ENCODE results near the gene TSPYL2. TPM values are rescaled to one million over a fixed set of nuclear protein-coding genes. Genes with fewer than 3 reads are reported as not detected.

Gene TSPYL2
- total RNA-seq, 1 donor from 2014 or later: 8.7 TPM

GRCh38 chrX:53087388-53087831 lies 5.2 kb downstream of the TSPYL2 start:
- H3K36me3 ChIP-seq (ENCODE audit: control insufficient read depth, insufficient read depth, low read length): no peaks in the 10 kb centered on the region
- no peak overlapping the region for H3K4me3 ChIP-seq (ENCODE audit: low read depth, low read length)
- DNase-seq (ENCODE audit: low read depth): no peak
- no peaks in the 10 kb centered on the region for H3K27me3 ChIP-seq (ENCODE audit: control insufficient read depth, insufficient read depth, low read length)
- TF ChIP-seq, protein P1, sequence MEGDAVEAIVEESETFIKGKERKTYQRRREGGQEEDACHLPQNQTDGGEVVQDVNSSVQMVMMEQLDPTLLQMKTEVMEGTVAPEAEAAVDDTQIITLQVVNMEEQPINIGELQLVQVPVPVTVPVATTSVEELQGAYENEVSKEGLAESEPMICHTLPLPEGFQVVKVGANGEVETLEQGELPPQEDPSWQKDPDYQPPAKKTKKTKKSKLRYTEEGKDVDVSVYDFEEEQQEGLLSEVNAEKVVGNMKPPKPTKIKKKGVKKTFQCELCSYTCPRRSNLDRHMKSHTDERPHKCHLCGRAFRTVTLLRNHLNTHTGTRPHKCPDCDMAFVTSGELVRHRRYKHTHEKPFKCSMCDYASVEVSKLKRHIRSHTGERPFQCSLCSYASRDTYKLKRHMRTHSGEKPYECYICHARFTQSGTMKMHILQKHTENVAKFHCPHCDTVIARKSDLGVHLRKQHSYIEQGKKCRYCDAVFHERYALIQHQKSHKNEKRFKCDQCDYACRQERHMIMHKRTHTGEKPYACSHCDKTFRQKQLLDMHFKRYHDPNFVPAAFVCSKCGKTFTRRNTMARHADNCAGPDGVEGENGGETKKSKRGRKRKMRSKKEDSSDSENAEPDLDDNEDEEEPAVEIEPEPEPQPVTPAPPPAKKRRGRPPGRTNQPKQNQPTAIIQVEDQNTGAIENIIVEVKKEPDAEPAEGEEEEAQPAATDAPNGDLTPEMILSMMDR (IDR thresholded peaks at IDR 0.05; ENCODE audit: insufficient read depth, low read length, severe bottlenecking): no peak
- FAIRE-seq: no peak

- FAIRE-seq (no peak), DNase-seq (ENCODE audit: low read depth) (peak; percentile 83)
- TF ChIP-seq, protein P1 (IDR thresholded peaks at IDR 0.05; ENCODE audit: insufficient read depth, low read length, severe bottlenecking): no peak
- Histone ChIP-seq H3K4me3 (ENCODE audit: low read depth, low read length) (peak overlapping the region; percentile 36), H3K27me3 (ENCODE audit: control insufficient read depth, insufficient read depth, low read length) (no peaks in the 10 kb centered on the region), H3K36me3 (ENCODE audit: control insufficient read depth, insufficient read depth, low read length) (no peaks in the 10 kb centered on the region)
These were observed 6.2 kb downstream of the TSPYL2 start for GRCh38 chrX:53088136-53088974.

GRCh38 chrX:53089224-53089842 lies 7.2 kb downstream of the TSPYL2 start:
- FAIRE-seq: no peak
- Histone ChIP-seq H3K4me3 (ENCODE audit: low read depth, low read length) (peak overlapping the region; percentile 19), H3K27me3 (ENCODE audit: control insufficient read depth, insufficient read depth, low read length) (no peaks in the 10 kb centered on the region), H3K36me3 (ENCODE audit: control insufficient read depth, insufficient read depth, low read length) (no peaks in the 10 kb centered on the region)
- TF ChIP-seq, protein P1 (IDR thresholded peaks at IDR 0.05; ENCODE audit: insufficient read depth, low read length, severe bottlenecking): peak; percentile 58
- peak; percentile 63 for DNase-seq (ENCODE audit: low read depth)

GRCh38 chrX:53089925-53090324 lies 7.8 kb downstream of the TSPYL2 start:
- Histone ChIP-seq H3K4me3 (ENCODE audit: low read depth, low read length) (no peak overlapping the region), H3K36me3 (ENCODE audit: control insufficient read depth, insufficient read depth, low read length) (no peaks in the 10 kb centered on the region), H3K27me3 (ENCODE audit: control insufficient read depth, insufficient read depth, low read length) (no peaks in the 10 kb centered on the region)
- TF ChIP-seq, protein P1 (IDR thresholded peaks at IDR 0.05; ENCODE audit: insufficient read depth, low read length, severe bottlenecking): no peak
- DNase-seq (ENCODE audit: low read depth): no peak
- no peak for FAIRE-seq

- Histone ChIP-seq H3K36me3 (ENCODE audit: control insufficient read depth, insufficient read depth, low read length) (no peaks in the 10 kb centered on the region), H3K27me3 (ENCODE audit: control insufficient read depth, insufficient read depth, low read length) (no peaks in the 10 kb centered on the region), H3K4me3 (ENCODE audit: low read depth, low read length) (no peak overlapping the region)
- DNase-seq (ENCODE audit: low read depth) (peak; percentile 57), FAIRE-seq (no peak)
- TF ChIP-seq, protein P1 (IDR thresholded peaks at IDR 0.05; ENCODE audit: insufficient read depth, low read length, severe bottlenecking): no peak
These were observed 9.2 kb downstream of the TSPYL2 start for GRCh38 chrX:53091354-53091753.

Measured in bronchial epithelial cell (primary cell).